A549 (cell line): ENCODE measurements around the gene ALCAM.

ENCODE experiments used
- ESRRA ChIP-seq: fragments of 150-350 bp; IDR thresholded peaks from 2 replicates; pipeline ENCODE4 v1.6.1; 2014; ENCODE audit warnings: mild to moderate bottlenecking, low read length, borderline replicate concordance
- HOXA7 ChIP-seq: fragments of 250-450 bp; sonication (Bioruptor Pico); IDR thresholded peaks from 2 replicates; pipeline ENCODE4 v1.5.0; 2020; ENCODE audit warnings: mild to moderate bottlenecking, moderate library complexity
- MAFK ChIP-seq: fragments of 450-650 bp; IDR thresholded peaks from 2 replicates; pipeline ENCODE4 v1.6.1; 2014; ENCODE audit not compliant: partially characterized antibody
- RAD21 ChIP-seq, 2 experiments: fragments of >200 bp in 1 of 2; sonication (Bioruptor Twin) in 1 of 2; formaldehyde crosslinking in 1 of 2; IDR thresholded peaks in 1 of 2; conservative IDR thresholded peaks in 1 of 2; 2 replicates in 1 of 2; 3 replicates in 1 of 2; pipeline ENCODE4 v1.6.1; 2012 to 2018; ENCODE audit warnings: inconsistent platforms in 1 of 2
- ZFP36 ChIP-seq: fragments of 450-650 bp; IDR thresholded peaks from 2 replicates; pipeline ENCODE4 v1.6.1; 2014; ENCODE audit warnings: borderline replicate concordance; ENCODE audit not compliant: partially characterized antibody
- TF ChIP-seq, protein P1 (sequence below): fragments of >200 bp; sonication (Bioruptor Twin); formaldehyde crosslinking; IDR thresholded peaks from 3 replicates; pipeline ENCODE4 v1.5.1; 2016
- TF ChIP-seq, protein P2 (sequence below): fragments of 450-650 bp; IDR thresholded peaks from 2 replicates; pipeline ENCODE4 v1.6.1; 2014; ENCODE audit warnings: antibody characterized with exemption

DNA sequence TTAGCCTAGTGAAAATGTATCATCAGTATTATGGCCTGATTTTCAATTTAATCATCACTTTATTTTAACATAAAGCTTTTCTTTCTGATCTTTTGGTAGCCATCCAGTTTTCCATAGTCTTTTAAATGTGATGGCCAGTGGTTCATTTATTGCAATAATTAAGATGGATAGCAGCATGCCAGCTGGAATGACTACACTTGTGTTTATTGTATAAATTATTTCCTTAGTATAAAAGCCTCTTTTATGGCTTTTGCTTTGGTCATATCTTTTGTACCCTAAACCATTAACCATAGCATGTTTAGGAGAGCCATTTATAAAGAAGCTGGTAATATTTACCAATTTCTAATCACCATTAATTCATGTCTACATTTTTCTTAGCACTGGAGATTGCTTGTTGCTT is 31.7 kb downstream of the ALCAM start:
- TF ChIP-seq, protein P1, sequence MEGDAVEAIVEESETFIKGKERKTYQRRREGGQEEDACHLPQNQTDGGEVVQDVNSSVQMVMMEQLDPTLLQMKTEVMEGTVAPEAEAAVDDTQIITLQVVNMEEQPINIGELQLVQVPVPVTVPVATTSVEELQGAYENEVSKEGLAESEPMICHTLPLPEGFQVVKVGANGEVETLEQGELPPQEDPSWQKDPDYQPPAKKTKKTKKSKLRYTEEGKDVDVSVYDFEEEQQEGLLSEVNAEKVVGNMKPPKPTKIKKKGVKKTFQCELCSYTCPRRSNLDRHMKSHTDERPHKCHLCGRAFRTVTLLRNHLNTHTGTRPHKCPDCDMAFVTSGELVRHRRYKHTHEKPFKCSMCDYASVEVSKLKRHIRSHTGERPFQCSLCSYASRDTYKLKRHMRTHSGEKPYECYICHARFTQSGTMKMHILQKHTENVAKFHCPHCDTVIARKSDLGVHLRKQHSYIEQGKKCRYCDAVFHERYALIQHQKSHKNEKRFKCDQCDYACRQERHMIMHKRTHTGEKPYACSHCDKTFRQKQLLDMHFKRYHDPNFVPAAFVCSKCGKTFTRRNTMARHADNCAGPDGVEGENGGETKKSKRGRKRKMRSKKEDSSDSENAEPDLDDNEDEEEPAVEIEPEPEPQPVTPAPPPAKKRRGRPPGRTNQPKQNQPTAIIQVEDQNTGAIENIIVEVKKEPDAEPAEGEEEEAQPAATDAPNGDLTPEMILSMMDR = no peak
- TF ChIP-seq, protein P2, sequence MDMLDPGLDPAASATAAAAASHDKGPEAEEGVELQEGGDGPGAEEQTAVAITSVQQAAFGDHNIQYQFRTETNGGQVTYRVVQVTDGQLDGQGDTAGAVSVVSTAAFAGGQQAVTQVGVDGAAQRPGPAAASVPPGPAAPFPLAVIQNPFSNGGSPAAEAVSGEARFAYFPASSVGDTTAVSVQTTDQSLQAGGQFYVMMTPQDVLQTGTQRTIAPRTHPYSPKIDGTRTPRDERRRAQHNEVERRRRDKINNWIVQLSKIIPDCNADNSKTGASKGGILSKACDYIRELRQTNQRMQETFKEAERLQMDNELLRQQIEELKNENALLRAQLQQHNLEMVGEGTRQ = no peak
- TF ChIP-seq HOXA7 = no peak
- TF ChIP-seq MAFK = no peak
- TF ChIP-seq RAD21 (conservative IDR thresholded peaks at IDR 0.05 in 1 of 2, IDR thresholded peaks at IDR 0.05 in 1 of 2) = no peak
- no peak for TF ChIP-seq ESRRA
- TF ChIP-seq ZFP36 = no peak
